HepG2 (cell line): Measurements from ENCODE around the gene GAS5. TPM values are rescaled to one million over a fixed set of nuclear protein-coding genes. Genes with fewer than 3 reads are reported as not detected.

Experiments used
- ATAC-seq: fragments of 200-7000 bp; cut with Tn5 transposase; 3 replicates; pipeline ENCODE4 v1.9.1; 2020; ENCODE audit warnings: mild to moderate bottlenecking, moderate library complexity
- BruUV-seq: library from RNA; stranded (reverse); fragments of 400-500 nt; replicated peaks from 2 replicates; lab custom pipeline; 2021; lab: Mats Ljungman, UMichigan
- CTCF ChIA-PET: fragments of 300-600 bp; formaldehyde crosslinking; extraction: SDS; loops from one replicate; lab custom pipeline; 2021; ENCODE audit warnings: low total read pairs, inconsistent platforms, low intra/inter-chr PET ratio; lab: Yijun Ruan, JAX
- POLR2A ChIA-PET: fragments of 350-600 bp; sonication (Branson Sonifier 250); formaldehyde crosslinking; loops from one replicate; lab custom pipeline; 2020; ENCODE audit warnings: antibody characterized with exemption, inconsistent platforms; lab: Yijun Ruan, JAX
- DNase-seq: peaks from one replicate; pipeline ENCODE4 v3.0.0-alpha.2; 2015; ENCODE audit warnings: low spot score
- FAIRE-seq: peaks from 3 replicates; lab custom pipeline; 2011; peaks lifted over from hg19 to GRCh38; lab: Jason Lieb, UNC
- H2AFZ ChIP-seq: one replicate; pipeline ENCODE4 v1.6.1; 2011; ENCODE audit warnings: low read length, inconsistent platforms
- H3K27ac ChIP-seq: fragments of 300-600 bp; 3 replicates; pipeline ENCODE4 v1.8.0; 2011; ENCODE audit warnings: mixed run types, mild to moderate bottlenecking, mixed read lengths, low read length, inconsistent platforms; ENCODE audit not compliant: insufficient read depth; ENCODE audit errors: extremely low read length
- H3K27me3 ChIP-seq, 2 experiments: fragments of 200-600 bp in 1 of 2; 2 replicates in 1 of 2; 3 replicates in 1 of 2; pipeline versions ENCODE4 v1.6.0 to v1.8.0; 2011; ENCODE audit warnings: low read length in 2 of 2, mild to moderate bottlenecking in 2 of 2, moderate library complexity in 2 of 2, inconsistent platforms in 1 of 2; ENCODE audit not compliant: insufficient read depth in 2 of 2, control insufficient read depth in 1 of 2
- H3K36me3 ChIP-seq, 2 experiments: fragments of 200-600 bp in 1 of 2; replicated peaks in 1 of 2; 2 replicates in 1 of 2; 3 replicates in 1 of 2; pipeline versions ENCODE4 v1.5.1 to v1.8.0; 2011; ENCODE audit warnings: low read length in 2 of 2, inconsistent platforms in 1 of 2; ENCODE audit not compliant: insufficient read depth in 2 of 2, control insufficient read depth in 1 of 2
- H3K4me1 ChIP-seq: 2 replicates; pipeline ENCODE4 v1.5.1; 2012; ENCODE audit warnings: low read length, inconsistent platforms; ENCODE audit not compliant: insufficient read depth
- H3K4me2 ChIP-seq: 2 replicates; pipeline ENCODE4 v1.6.0; 2011; ENCODE audit warnings: low read depth, low read length, inconsistent platforms
- H3K4me3 ChIP-seq, 3 experiments: fragments of 200-600 bp in 1 of 3; sonication (generic), shearing (Covaris generic) in 1 of 3; replicated peaks in 1 of 3; 2 replicates each; pipeline ENCODE4 v1.5.1; 2011 to 2016; ENCODE audit warnings: low read length in 3 of 3, inconsistent platforms in 2 of 3, low read depth in 2 of 3, mild to moderate bottlenecking in 2 of 3, control low read depth in 1 of 3, mixed read lengths in 1 of 3; ENCODE audit not compliant: insufficient read depth in 1 of 3
- H3K79me2 ChIP-seq: one replicate; pipeline ENCODE4 v1.6.1; 2011; ENCODE audit warnings: low read length, inconsistent platforms; ENCODE audit not compliant: insufficient read depth
- H3K9ac ChIP-seq: 2 replicates; pipeline ENCODE4 v1.6.0; 2011; ENCODE audit warnings: mild to moderate bottlenecking, low read depth, low read length, inconsistent platforms; ENCODE audit not compliant: insufficient read depth
- H3K9me3 ChIP-seq: 2 replicates; pipeline ENCODE4 v1.5.1; 2012; ENCODE audit warnings: mild to moderate bottlenecking, low read length
- H4K20me1 ChIP-seq: 2 replicates; pipeline ENCODE4 v1.6.0; 2011; ENCODE audit warnings: inconsistent platforms, mild to moderate bottlenecking, low read length, moderate library complexity; ENCODE audit not compliant: insufficient read depth
- BORCS8-MEF2B ChIP-seq: sonication (generic); formaldehyde crosslinking; IDR thresholded peaks from 2 replicates; pipeline ENCODE4 v1.8.0; 2022; ENCODE audit warnings: mild to moderate bottlenecking, missing genetic modification reagents
- BRD4 ChIP-seq: sonication (generic); formaldehyde crosslinking; IDR thresholded peaks from 2 replicates; pipeline ENCODE4 v1.4.0; 2020; ENCODE audit warnings: missing genetic modification reagents
- CBFB ChIP-seq: sonication (generic); formaldehyde crosslinking; IDR thresholded peaks from 2 replicates; pipeline ENCODE4 v1.4.0; 2020; ENCODE audit warnings: missing genetic modification reagents
- PCBP2 ChIP-seq: fragments of 200-400 bp; formaldehyde crosslinking; optimal IDR thresholded peaks from 2 replicates; pipeline ENCODE3; 2018; ENCODE audit warnings: low read length, low read depth; ENCODE audit not compliant: poor library complexity, severe bottlenecking
- RFXAP ChIP-seq: sonication (generic); formaldehyde crosslinking; IDR thresholded peaks from 2 replicates; pipeline ENCODE4 v1.4.0; 2020; ENCODE audit warnings: missing genetic modification reagents, borderline replicate concordance
- ZNF18 ChIP-seq: sonication (generic); formaldehyde crosslinking; IDR thresholded peaks from 2 replicates; pipeline ENCODE4 v1.8.0; 2022; ENCODE audit warnings: mild to moderate bottlenecking, missing genetic modification reagents; ENCODE audit not compliant: insufficient replicate concordance
- ZNF431 ChIP-seq: sonication (generic); formaldehyde crosslinking; IDR thresholded peaks from 2 replicates; pipeline ENCODE4 v1.9.0; 2022; ENCODE audit warnings: missing genetic modification reagents, low read depth, mild to moderate bottlenecking, borderline replicate concordance
- ZNF460 ChIP-seq: sonication (generic); formaldehyde crosslinking; IDR thresholded peaks from 2 replicates; pipeline ENCODE4 v1.5.1; 2020; ENCODE audit warnings: missing genetic modification reagents, mild to moderate bottlenecking, borderline replicate concordance
- in situ Hi-C: cut with HindIII; loops from 2 replicates; pipeline ENCODE4 v1.10.0; 2017; ENCODE audit warnings: low pct_unique_long_range_greater_than_20kb; ENCODE audit not compliant: extremely low pct_ligation_motif_present
- intact Hi-C: fragments of 100-400 bp; cut with micrococcal nuclease; formaldehyde crosslinking; loops from one replicate; pipeline ENCODE4 v1.10.0; 2022; ENCODE audit not compliant: unreplicated experiment
- polyA plus RNA-seq, 8 experiments: library from polyadenylated mRNA; depleted of rRNA in 3 of 8; stranded (reverse) in 7 of 8; unstranded in 1 of 8; fragments of >200 nt; fragmentation: Illumina TruSeq in 4 of 8; extraction: Trizol in 4 of 8; gene quantifications; 2 replicates each; pipeline versions ENCODE4 v1.2.1 to v1.2.3, GENCODE V29; 2011 to 2016; ENCODE audit warnings: low read depth in 4 of 8, missing spikeins in 1 of 8, mixed read lengths in 1 of 8; ENCODE audit not compliant: insufficient read depth in 1 of 8
- total RNA-seq, 5 experiments: library from RNA; depleted of rRNA; stranded (reverse); fragments of >200 nt; fragmentation: Illumina TruSeq; extraction: Trizol; gene quantifications; 2 replicates each; pipeline ENCODE4 v1.2.3, GENCODE V29; 2016; ENCODE audit warnings: low read depth in 1 of 5
- TF ChIP-seq, protein P1 (sequence below): sonication (generic); formaldehyde crosslinking; IDR thresholded peaks from 2 replicates; pipeline ENCODE4 v1.4.0; 2020; ENCODE audit warnings: missing genetic modification reagents, mild to moderate bottlenecking, borderline replicate concordance
- TF ChIP-seq, protein P2 (sequence below): sonication (generic); formaldehyde crosslinking; IDR thresholded peaks from 2 replicates; pipeline ENCODE4 v1.8.1; 2023; ENCODE audit warnings: missing genetic modification reagents, inconsistent platforms, borderline replicate concordance

GAS5 gene
- total and polyA plus RNA-seq, 2 of the 13 experiments (the other 11 are each of a cell fraction or from before 2014, with no cell fraction given): 352 to 738 TPM

DNA sequence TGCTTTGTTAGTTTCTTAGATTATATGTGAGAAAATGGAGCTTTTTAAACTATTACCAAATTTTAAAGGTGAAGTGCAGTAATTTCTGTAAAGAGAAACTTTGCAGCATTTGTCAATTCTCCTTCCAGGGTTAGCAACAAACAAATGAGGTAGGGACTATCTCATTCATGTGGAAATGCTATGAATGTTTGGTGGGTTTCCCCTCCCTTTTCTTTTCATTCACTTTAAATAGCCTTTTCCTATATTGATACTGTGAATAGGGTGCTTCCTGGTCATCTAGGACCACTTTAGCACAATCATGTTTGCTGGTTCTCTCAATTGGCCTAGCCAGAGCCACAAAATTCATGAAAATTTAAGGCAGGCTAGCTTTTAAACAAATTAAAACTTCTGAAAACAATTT, 21.0 kb upstream of the GAS5 start:
- POLR2A ChIA-PET: interaction anchor here (1.0 kb wide), 1 partner anchor 20 kb away, joined by 4 read pairs; the partner anchor contains the start of gene ZBTB37

More for the DNA sequence above, 21.0 kb upstream of the GAS5 start:
- intact Hi-C loops (no loop called here), in situ Hi-C loops (no loop called here)
- no peak for ATAC-seq
- Histone ChIP-seq H3K36me3 (peaks cover 8 to 14% of the 10 kb centered on the region in 2 experiments), H3K4me1 (no peaks in the 10 kb centered on the region), H3K4me3 (no peak overlapping the region), H3K27ac (no peak overlapping the region), H3K79me2 (no peaks in the 10 kb centered on the region), H3K27me3 (no peaks in the 10 kb centered on the region), H4K20me1 (no peaks in the 10 kb centered on the region), H3K4me2 (no peak overlapping the region), H2AFZ (no peak overlapping the region), H3K9ac (no peak overlapping the region), H3K9me3 (no peaks in the 10 kb centered on the region)
- DNase-seq: no peak
- no peak for TF ChIP-seq ZNF18
- TF ChIP-seq, protein P1, sequence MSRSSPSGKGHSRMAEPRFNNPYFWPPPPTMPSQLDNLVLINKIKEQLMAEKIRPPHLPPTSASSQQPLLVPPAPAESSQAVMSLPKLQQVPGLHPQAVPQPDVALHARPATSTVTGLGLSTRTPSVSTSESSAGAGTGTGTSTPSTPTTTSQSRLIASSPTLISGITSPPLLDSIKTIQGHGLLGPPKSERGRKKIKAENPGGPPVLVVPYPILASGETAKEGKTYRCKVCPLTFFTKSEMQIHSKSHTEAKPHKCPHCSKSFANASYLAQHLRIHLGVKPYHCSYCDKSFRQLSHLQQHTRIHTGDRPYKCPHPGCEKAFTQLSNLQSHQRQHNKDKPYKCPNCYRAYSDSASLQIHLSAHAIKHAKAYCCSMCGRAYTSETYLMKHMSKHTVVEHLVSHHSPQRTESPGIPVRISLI (CRISPR knock-in tag): no peak
- no peak for TF ChIP-seq ZNF431
- TF ChIP-seq, protein P2, sequence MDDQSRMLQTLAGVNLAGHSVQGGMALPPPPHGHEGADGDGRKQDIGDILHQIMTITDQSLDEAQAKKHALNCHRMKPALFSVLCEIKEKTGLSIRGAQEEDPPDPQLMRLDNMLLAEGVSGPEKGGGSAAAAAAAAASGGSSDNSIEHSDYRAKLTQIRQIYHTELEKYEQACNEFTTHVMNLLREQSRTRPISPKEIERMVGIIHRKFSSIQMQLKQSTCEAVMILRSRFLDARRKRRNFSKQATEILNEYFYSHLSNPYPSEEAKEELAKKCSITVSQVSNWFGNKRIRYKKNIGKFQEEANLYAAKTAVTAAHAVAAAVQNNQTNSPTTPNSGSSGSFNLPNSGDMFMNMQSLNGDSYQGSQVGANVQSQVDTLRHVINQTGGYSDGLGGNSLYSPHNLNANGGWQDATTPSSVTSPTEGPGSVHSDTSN: no peak
- TF ChIP-seq ZNF460 (CRISPR knock-in tag): no peak
- TF ChIP-seq RFXAP: no peak
- TF ChIP-seq PCBP2: no peak
- TF ChIP-seq CBFB (CRISPR knock-in tag): no peak
- TF ChIP-seq BORCS8-MEF2B (CRISPR knock-in tag): no peak
- no peak for TF ChIP-seq BRD4
- CTCF ChIA-PET: no interaction called here
- FAIRE-seq: no peak
- no TSS peak for BruUV-seq
